Activated naive CD8-positive, alpha-beta T cell treated with anti-CD3 and anti-CD28 coated beads, Interleukin-2, amount 50 U/mL, for 16 hours (primary cell): ENCODE data around the gene NUDT6.

Experiments used
- DNase-seq: peaks from one replicate; pipeline ENCODE4 v3.0.0-alpha.2; 2020; ENCODE audit warnings: low read depth, low spot score

Gene NUDT6

GRCh38 chr4:122914292-122914904 lies 8.0 kb downstream of the NUDT6 start:
- DNase-seq, result no peak

- DNase-seq, result no peak
These were observed 9.4 kb downstream of the NUDT6 start for GRCh38 chr4:122912810-122913575.

- no peak for DNase-seq
These were observed 10.8 kb downstream of the NUDT6 start for GRCh38 chr4:122911588-122911987.

GRCh38 chr4:122909683-122910082 lies 12.7 kb downstream of the NUDT6 start:
- DNase-seq, result no peak

- DNase-seq, result no peak
These were observed 14.2 kb downstream of the NUDT6 start for GRCh38 chr4:122908223-122908622.

- no peak for DNase-seq
These were observed 15.5 kb downstream of the NUDT6 start for GRCh38 chr4:122906859-122907305.

GRCh38 chr4:122903766-122904288 lies 18.6 kb downstream of the NUDT6 start:
- no peak for DNase-seq

- no peak for DNase-seq
These were observed 21.0 kb downstream of the NUDT6 start for GRCh38 chr4:122901247-122902010.

- DNase-seq, result no peak
These were observed 22.1 kb downstream of the NUDT6 start for GRCh38 chr4:122900314-122900713.

- no peak for DNase-seq
These were observed 22.7 kb downstream of the NUDT6 start for GRCh38 chr4:122899682-122900081.

- DNase-seq, result no peak
These were observed 23.8 kb downstream of the NUDT6 start for GRCh38 chr4:122898370-122899150.

- DNase-seq, result no peak
These were observed 26.1 kb downstream of the NUDT6 start for GRCh38 chr4:122896270-122896669.

- no peak for DNase-seq
These were observed 26.9 kb downstream of the NUDT6 start for GRCh38 chr4:122895336-122895995.

- no peak for DNase-seq
These were observed 27.6 kb downstream of the NUDT6 start for GRCh38 chr4:122894827-122895226.

GRCh38 chr4:122890147-122890795 lies 32.1 kb downstream of the NUDT6 start:
- no peak for DNase-seq

- DNase-seq, result no peak
These were observed 32.7 kb downstream of the NUDT6 start for GRCh38 chr4:122889726-122890125.

GRCh38 chr4:122884499-122884898 lies 37.9 kb downstream of the NUDT6 start:
- DNase-seq, result no peak

- no peak for DNase-seq
These were observed 39.3 kb downstream of the NUDT6 start for GRCh38 chr4:122882857-122883735.

- DNase-seq, result no peak
These were observed 43.4 kb downstream of the NUDT6 start for GRCh38 chr4:122879001-122879400.
